Osteoblast (primary cell): ENCODE measurements around the gene CPTP. TPM values are rescaled to one million over a fixed set of nuclear protein-coding genes. Genes with fewer than 3 reads are reported as not detected.

Source experiments
- DNase-seq: peaks from one replicate; pipeline ENCODE4 v3.0.0; 2011; ENCODE audit warnings: low spot score, mixed read lengths; ENCODE audit not compliant: insufficient read length; ENCODE audit errors: missing footprints
- H2AFZ ChIP-seq: 2 replicates; pipeline ENCODE4 v1.6.0; 2011; ENCODE audit warnings: mild to moderate bottlenecking, low read length
- H3K27ac ChIP-seq: 2 replicates; pipeline ENCODE4 v1.5.1; 2011; ENCODE audit warnings: mild to moderate bottlenecking, low read depth, low read length, moderate library complexity
- H3K27me3 ChIP-seq: 2 replicates; pipeline ENCODE4 v1.6.0; 2012; ENCODE audit warnings: mild to moderate bottlenecking, control low read depth, inconsistent platforms, low read length, moderate library complexity; ENCODE audit not compliant: insufficient read depth
- H3K36me3 ChIP-seq: 2 replicates; pipeline ENCODE4 v1.5.1; 2011; ENCODE audit warnings: mild to moderate bottlenecking, low read length, control low read depth, moderate library complexity; ENCODE audit not compliant: insufficient read depth
- H3K4me1 ChIP-seq: 2 replicates; pipeline ENCODE4 v1.5.1; 2011; ENCODE audit warnings: mild to moderate bottlenecking, low read length, control low read depth, moderate library complexity; ENCODE audit not compliant: insufficient read depth
- H3K4me2 ChIP-seq: 2 replicates; pipeline ENCODE4 v1.6.0; 2011; ENCODE audit warnings: mild to moderate bottlenecking, low read length; ENCODE audit not compliant: insufficient read depth
- H3K4me3 ChIP-seq: fragments of 200-600 bp; sonication (generic); 3 replicates; pipeline ENCODE4 v1.5.1; 2012; ENCODE audit warnings: mild to moderate bottlenecking, low read length, inconsistent platforms; ENCODE audit not compliant: insufficient read depth
- H3K79me2 ChIP-seq: 2 replicates; pipeline ENCODE4 v1.6.0; 2012; ENCODE audit warnings: mild to moderate bottlenecking, low read length, control low read depth, inconsistent platforms; ENCODE audit not compliant: insufficient read depth
- H3K9me3 ChIP-seq: 2 replicates; pipeline ENCODE4 v1.5.1; 2011; ENCODE audit warnings: low read depth, low read length, control low read depth
- H4K20me1 ChIP-seq: 2 replicates; pipeline ENCODE4 v1.6.0; 2012; ENCODE audit warnings: mild to moderate bottlenecking, low read length, control low read depth; ENCODE audit not compliant: insufficient read depth
- total RNA-seq: library from RNA; depleted of rRNA; stranded (reverse); fragments of >200 nt; gene quantifications from 2 replicates; pipeline ENCODE4 v1.2.3, GENCODE V29; 2012
- TF ChIP-seq, protein P1 (sequence below): IDR thresholded peaks from 2 replicates; pipeline ENCODE4 v1.5.1; 2011; ENCODE audit warnings: mild to moderate bottlenecking, low read depth, low read length, moderate library complexity; ENCODE audit errors: extremely low read depth

CPTP gene
- total RNA-seq, 1 donor: 13.8 TPM

DNA sequence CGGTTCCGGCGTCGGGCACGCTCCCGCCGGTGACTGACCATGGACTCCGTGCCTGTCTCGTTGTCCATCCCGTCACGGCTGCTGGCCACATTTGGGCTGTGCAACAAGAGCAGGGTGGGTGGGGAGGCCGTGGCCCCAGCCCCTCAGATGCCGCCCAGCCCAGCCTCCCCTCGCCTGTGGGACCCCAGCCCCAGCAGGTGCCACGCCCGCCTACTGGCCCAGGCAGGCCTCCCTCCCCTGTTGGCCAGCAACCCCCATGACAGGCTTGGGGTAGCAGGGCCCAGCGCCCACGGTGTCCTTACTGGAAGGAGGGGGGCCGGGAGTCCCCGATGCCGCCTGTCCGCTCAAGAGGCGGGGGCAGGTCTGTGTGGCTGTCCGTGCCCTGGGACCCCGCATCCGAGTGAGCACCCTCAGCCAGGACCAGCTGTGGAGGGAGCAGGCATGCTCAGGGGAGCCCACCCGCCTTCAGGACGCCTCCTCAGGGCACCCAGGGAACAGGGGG is 17.5 kb downstream of the CPTP start:
- Histone ChIP-seq H3K4me3 (no peak overlapping the region), H3K4me2 (no peak overlapping the region), H4K20me1 (peaks cover 66% of the 10 kb centered on the region), H3K9me3 (no peaks in the 10 kb centered on the region), H3K27me3 (no peaks in the 10 kb centered on the region), H3K79me2 (peaks cover 69% of the 10 kb centered on the region), H3K4me1 (peaks cover 26% of the 10 kb centered on the region), H2AFZ (no peak overlapping the region), H3K36me3 (peaks cover 32% of the 10 kb centered on the region), H3K27ac (no peak overlapping the region)
- TF ChIP-seq, protein P1, sequence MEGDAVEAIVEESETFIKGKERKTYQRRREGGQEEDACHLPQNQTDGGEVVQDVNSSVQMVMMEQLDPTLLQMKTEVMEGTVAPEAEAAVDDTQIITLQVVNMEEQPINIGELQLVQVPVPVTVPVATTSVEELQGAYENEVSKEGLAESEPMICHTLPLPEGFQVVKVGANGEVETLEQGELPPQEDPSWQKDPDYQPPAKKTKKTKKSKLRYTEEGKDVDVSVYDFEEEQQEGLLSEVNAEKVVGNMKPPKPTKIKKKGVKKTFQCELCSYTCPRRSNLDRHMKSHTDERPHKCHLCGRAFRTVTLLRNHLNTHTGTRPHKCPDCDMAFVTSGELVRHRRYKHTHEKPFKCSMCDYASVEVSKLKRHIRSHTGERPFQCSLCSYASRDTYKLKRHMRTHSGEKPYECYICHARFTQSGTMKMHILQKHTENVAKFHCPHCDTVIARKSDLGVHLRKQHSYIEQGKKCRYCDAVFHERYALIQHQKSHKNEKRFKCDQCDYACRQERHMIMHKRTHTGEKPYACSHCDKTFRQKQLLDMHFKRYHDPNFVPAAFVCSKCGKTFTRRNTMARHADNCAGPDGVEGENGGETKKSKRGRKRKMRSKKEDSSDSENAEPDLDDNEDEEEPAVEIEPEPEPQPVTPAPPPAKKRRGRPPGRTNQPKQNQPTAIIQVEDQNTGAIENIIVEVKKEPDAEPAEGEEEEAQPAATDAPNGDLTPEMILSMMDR: no peak
- no peak for DNase-seq

DNA sequence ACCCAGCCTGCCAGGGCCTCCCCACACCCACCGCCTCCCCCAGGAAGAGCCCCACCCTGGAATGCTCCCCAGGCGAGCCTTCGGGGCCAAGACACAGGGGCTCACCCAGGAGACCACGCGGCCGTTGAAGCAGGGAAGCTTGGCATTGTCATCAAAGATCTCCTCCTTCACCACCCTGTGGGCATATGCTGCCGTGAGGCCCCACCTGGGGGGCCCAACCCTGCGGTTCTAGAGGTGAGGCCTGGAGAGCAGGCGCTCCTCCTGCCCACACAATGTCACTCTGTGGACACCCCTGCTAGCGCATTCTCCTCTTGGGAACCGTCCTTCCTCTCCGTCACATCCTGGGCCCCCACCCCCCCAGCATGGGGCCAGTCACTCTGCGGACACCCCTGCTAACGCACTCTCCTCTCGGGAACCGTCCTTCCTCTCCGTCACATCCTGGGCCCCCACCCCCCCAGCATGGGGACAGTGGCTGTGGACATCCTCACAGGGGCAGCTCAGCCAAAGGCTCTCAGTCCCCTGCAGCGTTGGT is 18.0 kb downstream of the CPTP start:
- peaks cover 74% of the 10 kb centered on the region for H3K79me2 ChIP-seq
- TF ChIP-seq, protein P1: no peak
- no peak overlapping the region for H3K4me2 ChIP-seq
- peaks cover 67% of the 10 kb centered on the region for H4K20me1 ChIP-seq
- no peak overlapping the region for H3K4me3 ChIP-seq
- H3K36me3 ChIP-seq: peaks cover 28% of the 10 kb centered on the region
- no peak for DNase-seq
- no peak overlapping the region for H2AFZ ChIP-seq
- H3K27me3 ChIP-seq: no peaks in the 10 kb centered on the region
- no peaks in the 10 kb centered on the region for H3K9me3 ChIP-seq
- no peak overlapping the region for H3K27ac ChIP-seq
- H3K4me1 ChIP-seq: peaks cover 31% of the 10 kb centered on the region

DNA sequence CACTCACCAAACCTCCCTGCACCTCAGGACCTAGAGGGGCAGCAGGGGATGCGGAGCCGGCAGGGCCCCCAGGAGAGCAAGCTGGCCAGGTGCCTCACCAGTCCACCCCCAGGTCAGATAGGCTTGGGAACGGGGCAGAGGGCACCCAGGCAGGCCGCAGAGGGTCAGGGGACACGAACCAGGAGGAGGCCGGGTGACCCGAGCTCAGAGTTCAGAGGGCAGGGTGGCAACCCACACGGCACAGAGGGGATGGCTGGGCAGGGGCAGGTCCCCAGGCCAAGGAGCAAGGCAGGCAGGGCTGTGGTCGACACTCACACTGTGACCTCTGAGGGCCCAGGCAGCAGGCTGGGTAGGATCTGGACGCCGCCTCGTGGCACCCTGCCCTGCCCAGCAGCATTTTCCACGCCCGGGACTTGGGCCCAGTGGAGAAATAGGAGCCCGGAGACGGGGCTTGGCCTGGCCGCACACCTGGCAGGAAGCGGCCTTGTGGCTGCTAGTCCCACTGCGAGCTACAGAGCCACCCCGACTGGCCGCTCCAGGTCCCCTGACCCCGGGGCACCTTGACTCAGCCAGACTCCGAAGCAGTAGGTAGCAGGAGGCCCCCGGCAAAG is 19.3 kb downstream of the CPTP start:
- Histone ChIP-seq H3K36me3 (peaks cover 21% of the 10 kb centered on the region), H3K9me3 (no peaks in the 10 kb centered on the region), H3K27me3 (no peaks in the 10 kb centered on the region), H3K4me1 (peaks cover 35% of the 10 kb centered on the region), H3K79me2 (peaks cover 87% of the 10 kb centered on the region), H3K27ac (peak overlapping the region; percentile 56), H3K4me2 (no peak overlapping the region), H3K4me3 (no peak overlapping the region), H2AFZ (no peak overlapping the region), H4K20me1 (peaks cover 69% of the 10 kb centered on the region)
- no peak for DNase-seq
- TF ChIP-seq, protein P1: no peak

DNA sequence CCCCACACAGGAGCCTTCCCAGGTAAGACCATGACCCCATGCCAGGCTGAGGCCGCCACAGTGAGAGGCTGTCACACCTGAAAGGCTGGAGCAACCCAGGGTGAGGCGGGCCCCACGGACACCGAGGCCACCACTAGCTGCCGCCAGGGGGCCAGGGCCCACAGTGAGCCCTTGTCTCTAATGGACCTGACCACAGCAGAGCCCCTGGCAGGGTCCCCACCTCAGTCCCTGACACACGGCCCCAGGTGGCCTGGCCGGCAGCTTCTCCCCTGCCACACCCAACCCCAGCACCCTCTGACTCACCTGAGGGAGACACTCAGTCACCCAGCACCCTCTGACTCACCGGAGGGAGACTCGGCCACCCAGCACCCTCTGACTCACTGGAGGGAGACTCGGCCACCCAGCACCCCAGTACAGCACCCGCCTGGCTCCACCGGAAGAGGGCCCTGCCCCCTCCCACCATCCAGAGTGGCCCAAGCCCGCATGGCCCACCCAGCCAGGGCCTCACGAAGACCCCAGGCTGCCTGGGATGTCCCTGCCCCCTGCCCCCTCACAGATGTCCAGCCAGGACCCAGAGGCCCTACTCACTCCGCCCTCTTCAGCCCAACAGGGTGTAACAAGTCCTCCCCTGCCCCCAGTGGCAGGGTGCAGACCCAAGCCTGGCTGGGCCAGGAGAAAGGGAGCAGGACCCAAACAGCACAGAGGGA is 20.2 kb downstream of the CPTP start:
- no peak overlapping the region for H2AFZ ChIP-seq
- H3K9me3 ChIP-seq: no peaks in the 10 kb centered on the region
- peaks cover 35% of the 10 kb centered on the region for H3K4me1 ChIP-seq
- peaks cover 21% of the 10 kb centered on the region for H3K36me3 ChIP-seq
- peak overlapping the region; percentile 29 for H3K4me3 ChIP-seq
- H3K4me2 ChIP-seq: peak overlapping the region; percentile 92
- peaks cover 69% of the 10 kb centered on the region for H4K20me1 ChIP-seq
- TF ChIP-seq, protein P1: peak; percentile 51
- no peaks in the 10 kb centered on the region for H3K27me3 ChIP-seq
- H3K79me2 ChIP-seq: peaks cover 87% of the 10 kb centered on the region
- H3K27ac ChIP-seq: peak overlapping the region; percentile 56
- DNase-seq: peak; percentile 99
